Myometrial cell (primary cell): ENCODE measurements around the gene ZSCAN20. TPM values are rescaled to one million over a fixed set of nuclear protein-coding genes. Genes with fewer than 3 reads are reported as not detected.

Source experiments
- total RNA-seq: library from RNA; depleted of rRNA; stranded (reverse); fragments of >200 nt; gene quantifications from 2 replicates; pipeline ENCODE4 v1.2.3, GENCODE V29; 2015

The ZSCAN20 gene
- 3.5 and 4.3 TPM in 2 replicates for total RNA-seq

GRCh38 chr1:33472269-33472980 is at the start of gene ZSCAN20:
Gene ZSCAN20, plus strand, starts transcription at chr1:33472645. Its CDS starts 6,644 bp downstream, at chr1:33479289.

GRCh38 chr1:33430692-33431593 is 41.5 kb upstream of the ZSCAN20 start, which contains the start of gene PHC2:
Gene PHC2, minus strand, starts transcription at chr1:33431095. Its CDS starts 55,556 bp downstream, at chr1:33375539.

Other genes with a start within 250 kb of the ZSCAN20 start
- 5.8 and 8.7 TPM in 2 replicates for gene ZNF362, start 216.2 kb upstream of the ZSCAN20 start, total RNA-seq
- gene A3GALT2, start 151.5 kb upstream of the ZSCAN20 start, total RNA-seq = not detected in 2 replicates
- gene PHC2, start 41.5 kb upstream of the ZSCAN20 start, total RNA-seq = 180 and 183 TPM in 2 replicates